Activated gamma-delta T cell treated with anti-CD3 and anti-CD28 coated beads, Interleukin-2, amount 50 U/mL, for 16 hours (primary cell): ENCODE results near the gene KRT26.
"Not testable (repeated sequence)": the region's sequence is repeated elsewhere in the genome, so short reads cannot be mapped to it uniquely, and the experiment has no call there.

Experiments used
- DNase-seq: peaks from one replicate; pipeline ENCODE4 v3.0.0-alpha.2; 2020; ENCODE audit warnings: low read depth

KRT26 gene

GRCh38 chr17:40793832-40794231 lies 21.8 kb upstream of the KRT26 start:
- no peak for DNase-seq

DNA sequence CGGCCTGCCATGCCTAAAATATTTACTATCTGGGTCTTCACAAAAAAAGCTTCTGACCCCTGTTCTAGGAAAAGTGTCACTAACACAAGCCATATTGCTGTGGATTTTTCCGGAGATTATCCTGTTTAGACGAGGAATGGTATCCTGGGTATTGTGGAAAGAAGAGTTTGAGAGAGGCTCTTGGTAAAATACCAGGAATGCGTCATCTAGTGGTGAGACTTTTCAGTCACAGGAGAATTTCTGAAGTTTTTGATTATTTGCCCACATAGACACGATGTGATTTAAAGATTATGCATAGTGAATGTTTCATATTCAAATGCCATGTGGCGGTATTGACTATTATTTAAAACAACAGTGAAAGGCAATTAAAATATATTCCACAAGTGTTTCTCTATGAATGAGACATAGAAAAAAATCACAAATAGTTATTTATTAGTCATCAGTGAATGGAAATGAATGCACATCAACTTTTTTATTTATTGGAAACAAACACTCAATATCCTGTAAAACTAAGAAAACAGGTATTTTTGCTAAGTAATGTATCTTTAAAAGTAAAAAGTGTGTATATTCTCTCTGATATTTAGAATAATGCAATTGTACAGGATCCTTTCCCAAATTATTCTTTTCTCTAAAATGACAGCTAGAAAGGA lies 19.9 kb upstream of the KRT26 start:
- no peak for DNase-seq

GRCh38 chr17:40791111-40791510 lies 19.1 kb upstream of the KRT26 start:
- no peak for DNase-seq

DNA sequence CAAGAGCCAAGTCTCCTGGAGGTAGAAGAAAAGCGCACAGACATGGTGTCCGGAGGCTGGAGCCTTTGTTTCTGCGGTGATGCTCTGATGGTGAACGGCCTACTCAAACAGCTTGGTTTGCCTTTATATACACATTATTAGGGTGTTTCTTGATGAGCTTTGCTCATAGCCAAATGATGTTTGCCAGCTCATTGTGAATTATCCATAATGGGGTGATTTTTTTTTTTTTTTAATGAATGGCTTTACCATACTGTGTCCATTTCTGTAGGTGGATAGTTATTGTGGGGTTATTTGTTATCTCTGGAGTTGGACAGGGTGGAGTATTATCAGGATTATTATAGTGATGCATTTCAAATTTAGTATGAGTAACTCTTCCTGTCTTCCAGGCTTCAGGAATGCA lies 10.4 kb upstream of the KRT26 start, which contains the start of gene KRT27:
Gene KRT27, minus strand, starts transcription at position 101 of the 400 bp plus-strand sequence. Its CDS starts 57 bp downstream, at position 44.
- DNase-seq, result no peak

DNA sequence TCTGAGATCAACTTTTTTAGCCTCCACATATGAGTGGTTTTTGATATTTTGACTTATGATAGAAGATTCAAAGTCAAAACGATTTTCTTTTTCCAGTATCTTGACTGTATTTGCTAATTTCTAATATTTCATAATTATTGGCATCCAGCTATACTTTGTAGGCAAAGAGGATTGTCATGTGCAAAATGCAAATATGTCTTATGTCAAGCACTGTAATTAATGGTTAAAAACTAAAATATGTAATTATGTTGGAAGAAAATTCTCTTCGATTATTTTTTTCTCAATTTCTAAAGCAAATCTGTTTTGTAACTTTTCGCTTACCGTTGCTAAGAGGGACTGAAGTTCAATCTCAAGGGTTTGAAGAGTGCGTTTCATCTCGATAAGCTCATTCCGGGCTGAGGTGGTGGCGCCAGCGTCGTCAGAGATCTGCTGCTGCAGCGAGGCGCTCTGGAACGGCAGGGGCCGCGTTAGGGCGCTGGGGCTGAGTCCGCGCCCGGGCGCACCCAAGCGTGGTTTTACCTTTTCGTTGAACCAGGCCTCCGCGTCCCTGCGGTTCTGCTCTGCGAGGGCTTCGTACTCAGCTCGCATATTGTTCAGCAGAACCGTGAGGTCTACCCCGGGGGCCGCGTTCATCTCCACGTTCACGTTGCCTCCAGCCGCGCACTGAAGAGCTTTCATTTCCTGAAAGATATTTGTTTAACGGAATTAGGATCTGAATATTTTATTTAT lies 7.3 kb upstream of the KRT26 start:
- no peak for DNase-seq

GRCh38 chr17:40778461-40778860 lies 6.5 kb upstream of the KRT26 start:
- no peak for DNase-seq

- DNase-seq, result no peak
These were observed 6.0 kb upstream of the KRT26 start for GRCh38 chr17:40777971-40778370.

DNA sequence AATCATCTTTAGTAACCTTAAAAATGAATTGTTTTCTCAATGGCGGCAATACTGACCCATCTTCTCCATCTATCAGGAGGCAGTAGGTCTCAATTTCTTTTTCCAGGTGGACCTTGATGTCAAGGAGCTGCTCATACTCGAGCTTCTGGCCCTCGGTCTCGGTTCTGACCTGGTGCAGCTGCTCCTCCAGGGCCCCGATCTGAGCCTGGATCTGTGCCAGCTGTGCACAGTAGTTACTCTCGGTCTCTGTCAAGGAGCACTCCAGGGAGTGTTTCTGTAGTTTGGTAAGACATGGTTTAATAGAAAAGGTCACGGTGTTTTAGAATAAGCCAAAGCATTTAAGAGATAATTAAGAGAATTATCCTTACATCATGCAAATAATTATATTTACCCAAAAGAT lies 5.5 kb upstream of the KRT26 start:
- no peak for DNase-seq

GRCh38 chr17:40775945-40776344 lies 3.9 kb upstream of the KRT26 start:
- no peak for DNase-seq

DNA sequence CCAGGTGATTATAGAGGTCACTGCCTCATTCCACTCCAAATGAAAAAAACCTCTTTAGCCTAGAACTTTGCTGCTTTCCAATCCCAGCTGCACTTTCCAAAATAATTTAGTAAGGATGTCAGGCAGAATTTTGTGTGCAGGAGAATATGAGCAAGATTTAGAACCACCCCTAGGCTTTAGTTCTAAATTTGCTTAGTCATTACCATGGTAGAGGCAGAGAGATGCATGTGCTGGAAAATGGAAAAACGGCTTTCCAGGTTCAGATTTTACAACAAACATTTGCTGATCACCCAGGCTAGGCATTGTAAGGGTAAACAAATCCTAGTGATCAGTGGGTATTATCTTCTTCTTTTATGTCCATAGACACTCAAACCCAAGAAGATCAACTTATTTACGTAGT lies 6.3 kb downstream of the KRT26 start:
- no peak for DNase-seq

DNA sequence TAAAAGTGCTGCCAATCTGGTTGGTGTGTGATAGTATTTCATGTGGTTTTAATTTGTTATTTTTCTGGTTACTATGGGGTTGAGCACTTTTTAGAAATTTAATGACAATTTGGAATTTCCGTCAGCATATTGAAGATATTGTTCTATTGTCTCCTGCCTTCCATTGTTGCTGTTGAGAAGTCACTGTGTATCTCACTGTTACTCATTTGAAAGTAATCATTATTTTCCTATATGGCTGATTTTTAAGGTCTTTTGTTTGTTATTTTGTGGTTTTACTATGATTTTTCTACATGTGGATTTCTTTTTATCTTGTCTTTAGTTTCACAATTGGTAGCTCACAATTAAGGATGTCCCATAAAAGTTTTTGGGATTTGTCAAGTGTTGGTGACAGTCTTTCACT lies 8.2 kb downstream of the KRT26 start:
- DNase-seq, result no peak

DNA sequence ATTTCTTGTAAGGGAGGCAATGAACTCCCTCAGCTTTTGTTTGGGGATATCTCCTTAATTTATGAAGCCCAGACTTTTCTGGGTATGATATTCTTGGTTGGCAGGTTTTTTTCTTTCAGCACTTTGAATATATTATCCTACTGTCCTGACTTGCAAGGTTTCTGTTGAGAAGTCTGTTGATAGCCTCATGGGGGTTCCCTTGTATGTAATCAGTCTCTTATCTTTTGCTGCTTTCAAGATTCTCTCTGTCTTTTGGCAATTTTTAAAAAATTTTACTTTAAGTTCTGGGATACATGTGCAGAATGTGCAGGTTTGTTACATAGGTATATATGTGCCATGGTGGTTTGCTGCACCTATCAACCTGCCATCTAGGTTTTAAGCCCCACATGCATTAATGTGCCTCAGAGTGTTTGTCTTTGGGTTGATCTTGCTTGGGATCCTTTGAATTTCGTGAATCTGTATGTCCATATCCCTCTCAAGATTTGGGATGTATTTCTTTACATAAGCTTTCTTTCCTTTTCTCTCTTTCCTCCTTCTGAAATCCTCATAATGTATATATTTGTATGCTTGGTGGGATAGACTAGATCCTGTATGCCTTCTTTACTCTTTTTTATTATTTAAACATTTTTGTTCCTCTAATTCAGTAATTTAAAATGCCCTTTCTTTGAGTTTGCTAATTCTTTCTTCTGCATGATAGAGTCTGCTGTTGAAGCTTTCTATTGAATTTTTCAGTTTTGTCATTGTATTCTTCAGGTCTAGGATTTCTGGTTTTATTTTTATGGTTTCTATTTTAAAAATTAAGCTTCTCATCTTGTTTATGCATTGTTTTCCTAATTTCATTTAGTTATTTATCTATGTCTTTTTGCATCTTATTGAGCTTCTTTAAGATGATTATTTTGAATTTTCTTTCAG lies 11.6 kb downstream of the KRT26 start:
- DNase-seq, result no peak

DNA sequence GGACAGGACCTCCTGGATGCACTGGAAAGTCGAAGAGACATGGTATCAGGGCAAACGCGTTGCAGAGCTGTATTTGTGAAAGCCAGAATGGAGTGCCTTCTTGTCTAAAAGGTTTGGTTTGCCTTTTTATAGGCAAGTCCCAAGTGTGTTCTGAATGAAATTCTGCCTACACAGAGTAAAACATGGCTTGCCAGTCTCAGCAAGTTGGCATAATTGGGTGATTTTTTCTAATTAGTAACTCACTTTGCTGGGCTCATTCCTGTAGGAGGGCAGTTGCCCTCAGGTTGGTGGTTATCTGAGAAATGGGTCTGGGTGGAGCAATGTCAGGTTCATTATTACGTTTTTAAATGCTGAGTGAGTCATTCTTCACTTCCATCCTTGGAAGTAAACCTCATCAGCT lies 16.8 kb downstream of the KRT26 start, which contains the start of gene KRT25:
Gene KRT25, minus strand, starts transcription at position 101 of the 400 bp plus-strand sequence. Its CDS starts 60 bp downstream, at position 41.
- DNase-seq, result no peak

DNA sequence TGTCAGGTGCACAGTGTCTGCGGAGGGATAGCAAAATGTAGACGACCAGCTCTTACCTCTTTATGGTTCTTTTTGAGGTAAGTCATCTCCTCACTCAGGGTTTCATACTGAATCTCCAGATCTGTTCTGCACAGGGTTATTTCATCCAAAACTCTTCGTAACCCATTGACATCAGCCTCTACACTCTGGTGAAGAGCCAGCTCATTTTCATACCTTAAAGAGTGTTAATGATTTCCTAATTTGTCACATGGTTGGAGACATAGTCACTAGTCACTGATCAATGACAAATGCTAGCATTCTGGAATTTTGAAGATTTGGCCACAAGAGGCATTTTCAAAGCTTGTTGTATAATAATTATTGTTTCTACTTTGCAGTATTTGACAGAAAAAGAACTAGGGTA lies 18.2 kb downstream of the KRT26 start:
- no peak for DNase-seq

- no peak for DNase-seq
These were observed 20.9 kb downstream of the KRT26 start for GRCh38 chr17:40751065-40751464.

- no peak for DNase-seq
These were observed 21.6 kb downstream of the KRT26 start for GRCh38 chr17:40750391-40750790.

DNA sequence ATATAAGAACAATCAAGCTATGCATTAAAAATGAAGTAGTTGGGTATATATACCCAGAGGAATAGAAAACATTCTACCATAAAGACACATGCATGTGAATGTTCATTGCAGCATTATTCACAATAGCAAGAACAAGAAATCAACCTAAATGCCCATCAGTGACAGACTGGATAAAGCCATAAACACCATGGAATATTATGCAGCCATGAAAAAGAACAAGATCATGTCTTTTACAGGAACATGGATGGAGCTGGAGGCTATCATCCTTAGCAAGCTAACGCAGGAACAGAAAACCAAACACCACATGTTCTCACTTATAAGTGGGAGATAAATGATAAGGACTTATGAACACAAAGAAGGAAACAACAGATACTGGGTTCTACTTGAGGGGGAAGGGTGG lies 23.3 kb downstream of the KRT26 start:
- not testable (repeated sequence) for DNase-seq

GRCh38 chr17:40738553-40738952 lies 33.4 kb downstream of the KRT26 start:
- DNase-seq, result no peak

DNA sequence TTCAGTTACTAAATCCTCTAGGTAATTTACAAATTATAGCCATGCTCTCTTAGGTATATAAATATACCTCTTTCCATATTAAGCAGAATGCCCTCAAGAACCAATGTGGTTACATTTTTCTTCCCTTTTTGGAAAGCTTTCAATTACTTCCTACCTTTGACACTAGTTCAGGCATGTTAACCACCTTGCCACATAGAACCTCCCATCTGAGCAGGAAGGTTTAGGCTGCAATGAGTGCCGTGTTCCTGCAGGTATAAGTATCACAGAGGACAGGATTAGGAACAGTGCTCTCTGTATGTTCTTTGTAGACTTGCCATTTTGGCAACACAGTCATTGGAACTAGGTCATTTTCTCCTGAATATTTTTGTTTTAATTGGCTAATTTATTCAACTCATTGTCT lies 37.0 kb downstream of the KRT26 start:
- DNase-seq, result no peak

- no peak for DNase-seq
These were observed 38.0 kb downstream of the KRT26 start for GRCh38 chr17:40734018-40734417.

DNA sequence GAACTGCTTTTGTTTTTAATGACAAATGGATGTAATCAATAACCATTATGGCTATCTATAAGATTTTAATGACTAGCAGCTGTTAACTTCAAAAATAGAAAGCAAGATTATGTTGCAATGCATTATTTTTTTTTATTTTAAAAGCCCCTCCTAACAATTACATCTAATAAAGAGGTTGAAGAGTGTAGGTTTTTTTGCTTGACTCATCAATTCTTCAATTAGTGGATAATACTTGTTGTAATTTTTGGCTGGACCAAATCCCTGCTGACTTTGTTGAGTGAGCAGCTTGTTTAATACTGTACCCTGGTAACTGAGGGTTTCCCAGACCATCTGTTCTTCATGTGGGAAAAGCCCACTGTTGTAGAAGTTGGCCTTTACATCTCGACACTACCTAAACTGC lies 41.0 kb downstream of the KRT26 start:
- no peak for DNase-seq

GRCh38 chr17:40727447-40728231 lies 44.4 kb downstream of the KRT26 start:
- DNase-seq, result no peak
